SKM-1 treated with dmso at 0.1 percent for 144 hours (cell line): ENCODE results near the gene PARD3B.

Experiments used
- DNase-seq: peaks from one replicate; lab custom pipeline; 2025; ENCODE audit not compliant: unreplicated experiment; lab: John Stamatoyannopoulos, UW

The PARD3B gene

DNA sequence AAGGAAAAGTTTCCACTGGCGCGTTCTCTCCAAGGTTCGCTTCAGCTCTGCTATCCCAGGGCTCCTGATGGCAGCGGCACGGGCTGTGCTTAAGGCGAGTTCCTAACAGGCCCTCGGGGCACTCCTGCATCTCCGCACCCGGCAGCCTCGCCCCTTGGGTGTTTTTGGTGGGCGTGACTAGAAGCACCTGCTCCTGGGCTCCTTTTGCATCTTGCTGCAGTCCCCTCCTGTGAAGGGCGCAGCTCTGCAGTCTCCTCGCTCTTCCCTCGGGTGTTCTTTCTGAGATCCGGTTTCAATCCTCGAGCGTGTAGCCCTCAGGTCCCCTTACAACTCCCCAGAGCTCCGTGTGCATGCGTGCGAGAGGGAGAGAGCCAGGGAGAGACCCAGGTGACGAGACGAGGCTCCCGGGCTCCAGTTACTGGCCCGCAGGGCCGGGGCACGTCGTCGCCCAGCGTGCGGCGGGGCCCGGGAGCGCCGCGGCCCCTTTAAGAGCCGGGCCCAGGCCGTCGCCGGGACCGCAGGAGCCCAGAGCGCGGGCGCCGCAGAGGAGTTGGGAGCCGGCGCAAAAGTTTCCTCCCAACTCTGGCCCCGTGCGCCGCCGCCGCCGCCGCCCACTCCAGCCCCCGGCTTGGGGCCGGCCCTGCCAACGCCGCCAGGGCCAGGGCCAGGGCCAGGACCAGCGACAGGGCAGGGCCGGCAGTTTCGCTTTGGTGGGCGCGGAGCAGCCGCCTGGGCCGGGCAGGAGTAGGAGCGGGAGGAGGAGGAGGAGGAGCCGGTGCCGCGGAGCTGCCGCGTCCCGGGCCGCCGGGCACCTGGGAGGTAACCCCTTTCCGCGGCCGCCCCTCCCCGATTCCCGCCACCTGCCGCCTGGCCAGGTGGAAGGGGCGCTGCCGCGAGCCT is at the start of gene PARD3B:
Gene PARD3B, plus strand, starts transcription at position 515 of the 900 bp plus-strand sequence. CDS start 525 bp downstream, outside the sequence.
- DNase-seq = peak; percentile 37

GRCh38 chr2:204496779-204497178 is 48.5 kb upstream of the PARD3B start:
- DNase-seq = no peak

GRCh38 chr2:204497855-204498254 is 47.4 kb upstream of the PARD3B start:
- no peak for DNase-seq

- no peak for DNase-seq
These were observed 47.0 kb upstream of the PARD3B start for GRCh38 chr2:204498291-204498690.

- no peak for DNase-seq
These were observed 41.4 kb upstream of the PARD3B start for GRCh38 chr2:204503869-204504268.

- no peak for DNase-seq
These were observed 40.7 kb upstream of the PARD3B start for GRCh38 chr2:204504594-204504993.

- no peak for DNase-seq
These were observed 39.8 kb upstream of the PARD3B start for GRCh38 chr2:204505488-204505887.

GRCh38 chr2:204505946-204506345 is 39.3 kb upstream of the PARD3B start:
- DNase-seq = no peak

GRCh38 chr2:204507636-204508035 is 37.6 kb upstream of the PARD3B start:
- no peak for DNase-seq

GRCh38 chr2:204510709-204511420 is 34.4 kb upstream of the PARD3B start:
- DNase-seq = no peak

- no peak for DNase-seq
These were observed 30.8 kb upstream of the PARD3B start for GRCh38 chr2:204514439-204514838.

- DNase-seq = no peak
These were observed 29.9 kb upstream of the PARD3B start for GRCh38 chr2:204515416-204515815.

GRCh38 chr2:204517154-204517553 is 28.1 kb upstream of the PARD3B start:
- no peak for DNase-seq

DNA sequence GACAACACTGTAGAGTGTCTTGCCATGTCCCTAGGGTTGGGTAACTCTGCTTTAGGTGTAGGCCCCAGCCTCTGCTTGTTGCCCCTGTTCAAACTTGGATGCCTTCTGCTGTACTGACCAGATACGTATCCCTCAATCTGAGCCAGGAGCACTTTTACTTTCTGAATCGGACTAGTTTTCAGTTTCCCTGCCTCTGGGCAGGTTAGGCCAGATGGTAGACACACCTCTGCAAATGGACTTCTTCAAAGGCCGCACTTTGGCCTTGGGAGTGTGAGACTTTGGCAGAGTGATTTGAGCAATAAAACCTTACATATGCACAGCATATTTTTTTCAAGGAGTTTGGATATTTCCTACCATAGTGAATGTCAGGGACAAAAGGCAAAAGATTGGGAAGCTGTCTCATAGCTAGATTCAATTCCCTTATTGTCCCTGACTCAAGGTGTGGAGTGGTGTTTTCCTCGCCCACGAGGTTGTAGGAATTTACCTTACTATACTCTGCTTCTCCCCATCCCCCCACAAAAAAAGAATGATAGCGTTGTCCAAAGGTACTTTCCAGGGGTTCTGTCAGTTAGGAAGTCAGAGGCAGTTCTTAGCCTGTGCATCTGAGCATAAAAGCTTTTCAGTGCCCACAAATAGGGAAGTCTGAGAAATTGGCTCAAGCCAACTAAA is 15.3 kb upstream of the PARD3B start:
- no peak for DNase-seq

DNA sequence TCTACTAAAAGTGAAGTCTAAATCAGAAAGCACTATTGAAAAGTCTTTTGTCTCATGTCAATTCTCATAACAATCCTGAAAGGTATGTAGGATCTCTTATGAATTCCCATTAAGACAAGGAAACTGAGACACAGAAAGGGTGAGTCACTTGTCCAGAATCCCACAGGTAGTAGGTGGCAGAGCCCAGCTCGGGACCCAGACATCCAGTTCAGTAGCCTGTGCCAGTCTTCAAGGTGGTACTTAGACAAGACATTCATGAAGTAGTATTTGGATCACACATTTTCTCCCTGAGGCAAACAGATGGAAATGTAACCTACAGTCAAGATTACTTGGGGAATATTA is 14.8 kb upstream of the PARD3B start:
- DNase-seq = no peak

DNA sequence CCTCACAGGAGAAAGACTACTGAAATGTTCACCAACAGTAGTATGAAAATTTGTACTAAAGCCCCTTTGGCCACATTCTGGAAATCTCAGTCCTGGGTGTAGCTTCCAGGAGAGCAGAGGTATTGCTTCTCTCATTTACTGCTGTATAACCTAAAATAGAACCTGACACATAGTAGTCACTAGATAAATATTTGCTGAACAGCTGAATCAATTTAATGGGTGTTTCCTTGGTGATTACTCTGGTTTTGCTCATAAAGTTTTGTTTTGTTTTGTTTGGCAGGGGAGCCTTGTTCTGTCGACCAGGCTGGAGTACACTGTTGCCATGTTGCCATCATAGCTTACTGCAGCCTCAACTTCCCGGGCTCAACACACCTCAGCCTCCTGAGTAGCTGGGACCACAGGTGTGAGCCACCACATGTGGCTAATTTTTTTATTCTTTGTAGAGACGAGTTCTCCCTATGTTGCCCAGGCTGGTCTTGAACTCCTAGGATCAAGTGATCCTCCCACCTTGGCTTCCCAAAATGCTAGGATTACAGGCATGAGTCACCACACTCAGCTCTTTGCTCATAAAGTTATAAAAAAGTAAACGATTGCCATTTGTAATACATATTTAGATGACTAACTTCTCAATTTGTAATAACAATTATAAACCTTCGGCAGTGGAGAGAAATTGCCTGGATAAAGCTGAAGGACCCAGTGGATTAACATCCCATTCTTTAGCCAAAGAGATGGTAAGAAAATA is 11.5 kb upstream of the PARD3B start:
- DNase-seq = no peak

- no peak for DNase-seq
These were observed 9.9 kb upstream of the PARD3B start for GRCh38 chr2:204535356-204535755.

DNA sequence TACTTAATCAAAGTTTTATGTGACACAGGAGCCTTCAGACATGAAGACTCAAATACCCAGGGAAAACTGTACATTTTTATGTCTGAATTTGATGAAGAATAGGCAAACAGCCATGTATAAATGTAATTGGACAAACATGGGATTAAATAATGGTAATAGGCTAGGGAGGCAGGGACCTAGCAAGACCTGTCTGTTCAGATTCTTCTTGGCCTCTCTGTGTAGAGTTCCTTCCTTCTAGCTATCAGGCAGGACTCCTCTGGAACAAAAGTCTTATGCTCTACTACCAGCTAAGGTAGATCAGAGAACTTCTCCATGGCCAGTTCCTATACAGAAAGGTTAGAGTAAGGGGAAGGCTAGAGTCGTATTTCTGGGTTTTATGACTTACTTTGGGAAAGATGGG is 9.5 kb upstream of the PARD3B start:
- no peak for DNase-seq

DNA sequence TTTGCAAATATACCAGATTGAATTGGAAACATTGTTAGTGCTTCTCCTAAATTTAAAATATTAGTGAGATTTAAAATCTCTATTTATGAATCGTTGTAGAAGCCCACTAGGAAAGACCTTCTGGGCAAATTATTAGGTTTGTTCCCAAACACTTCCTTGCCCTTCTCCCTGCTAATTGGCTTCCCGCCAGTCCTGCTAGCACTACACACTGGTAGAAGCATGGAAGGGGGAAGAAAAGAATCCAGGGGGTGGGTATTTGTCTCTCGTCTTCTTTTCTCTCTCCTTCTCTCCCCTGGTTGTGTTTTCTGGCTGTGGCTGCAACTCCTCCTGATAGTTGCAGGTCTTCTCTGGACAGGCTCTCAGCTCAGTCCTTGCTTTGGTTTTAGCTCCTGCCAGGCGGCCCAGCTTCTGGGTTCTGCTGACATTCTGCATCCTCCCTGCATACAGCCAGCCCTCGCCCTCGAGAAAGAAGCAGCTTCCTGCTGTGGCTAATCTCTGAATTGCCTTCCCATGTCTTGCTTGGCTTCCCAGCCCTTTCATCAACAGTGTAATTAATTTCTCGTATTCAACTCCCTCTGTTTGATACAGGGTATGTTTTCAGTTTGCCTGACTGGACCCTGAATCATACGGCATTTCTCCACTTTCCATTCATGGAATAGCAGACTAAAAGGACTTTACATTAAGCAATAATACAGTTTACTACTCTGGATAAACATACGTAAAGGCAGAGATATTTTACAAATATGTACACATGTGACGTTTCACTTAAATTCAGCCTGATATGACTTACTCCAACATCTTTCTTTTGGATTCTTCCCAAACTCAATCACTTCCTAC is 6.9 kb upstream of the PARD3B start:
- no peak for DNase-seq

DNA sequence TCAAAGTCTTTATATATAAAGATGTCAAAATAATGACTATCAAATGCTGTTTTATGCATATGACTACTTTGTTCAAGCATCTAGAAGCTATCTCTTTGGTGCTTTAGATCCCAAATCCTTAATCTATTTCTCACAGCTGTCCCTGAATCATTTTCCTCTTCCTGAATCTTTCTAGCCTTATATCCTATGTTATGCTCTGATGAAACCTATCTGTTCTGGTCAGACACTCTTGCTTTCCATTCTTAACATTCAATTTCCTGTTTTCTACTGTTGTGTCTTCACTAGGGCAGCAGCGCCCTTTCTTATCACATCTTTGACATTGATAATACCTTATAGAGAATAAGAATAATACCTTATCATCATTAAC is 6.3 kb upstream of the PARD3B start:
- no peak for DNase-seq
